ENCODE results near the gene SIL1.
A peak's percentile ranks its signal among the peaks of the same experiment; 100 is the strongest.
"Not testable (repeated sequence)": the region's sequence is repeated elsewhere in the genome, so short reads cannot be mapped to it uniquely, and the experiment has no call there.

Gene SIL1

GRCh38 chr5:139199321-139199720, 1.2 kb upstream of the SIL1 start:
- DNase-seq = peak in 1 of 2 donors; percentile 23

- peak; percentile 36 to 43 for DNase-seq
Observed at GRCh38 chr5:139196296-139196956, 1.7 kb downstream of the SIL1 start.

GRCh38 chr5:139194486-139194885, 3.7 kb downstream of the SIL1 start:
- DNase-seq = no peak

- DNase-seq = peak in 1 of 2 donors; percentile 22
Observed at GRCh38 chr5:139193928-139194327, 4.2 kb downstream of the SIL1 start.

- DNase-seq = not testable (repeated sequence)
Observed at GRCh38 chr5:139192906-139193305, 5.3 kb downstream of the SIL1 start.

- not testable (repeated sequence) for DNase-seq
Observed at GRCh38 chr5:139191954-139192353, 6.2 kb downstream of the SIL1 start.

GRCh38 chr5:139190125-139190524, 8.0 kb downstream of the SIL1 start:
- DNase-seq = peak; percentile 74 to 79

- DNase-seq = no peak
Observed at GRCh38 chr5:139188558-139189270, 9.5 kb downstream of the SIL1 start.

GRCh38 chr5:139186752-139187326, 11.3 kb downstream of the SIL1 start:
- DNase-seq = no peak

- DNase-seq = no peak
Observed at GRCh38 chr5:139186261-139186660, 11.9 kb downstream of the SIL1 start.

GRCh38 chr5:139185589-139185988, 12.6 kb downstream of the SIL1 start:
- DNase-seq = no peak

- no peak for DNase-seq
Observed at GRCh38 chr5:139183502-139183901, 14.7 kb downstream of the SIL1 start.

- no peak for DNase-seq
Observed at GRCh38 chr5:139182528-139183296, 15.5 kb downstream of the SIL1 start.

GRCh38 chr5:139181835-139182452, 16.2 kb downstream of the SIL1 start:
- peak; percentile 28 to 41 for DNase-seq

- DNase-seq = no peak
Observed at GRCh38 chr5:139181322-139181730, 16.8 kb downstream of the SIL1 start.

GRCh38 chr5:139180850-139181249, 17.3 kb downstream of the SIL1 start:
- DNase-seq = no peak

GRCh38 chr5:139179778-139180513, 18.2 kb downstream of the SIL1 start:
- DNase-seq = not testable (repeated sequence)

- no peak for DNase-seq
Observed at GRCh38 chr5:139178935-139179334, 19.2 kb downstream of the SIL1 start.

- no peak for DNase-seq
Observed at GRCh38 chr5:139178589-139178917, 19.6 kb downstream of the SIL1 start.

GRCh38 chr5:139177809-139178588, 20.2 kb downstream of the SIL1 start:
- DNase-seq = peak; percentile 84 to 90

- DNase-seq = not testable (repeated sequence)
Observed at GRCh38 chr5:139177281-139177680, 20.9 kb downstream of the SIL1 start.
